OCI-LY1 (cell line): ENCODE measurements around the gene PCIF1.
A peak's percentile ranks its signal among the peaks of the same experiment; 100 is the strongest.

Source experiments
- H2AFZ ChIP-seq: fragments of 200-600 bp; sonication (generic), shearing (Covaris generic); 2 replicates; pipeline ENCODE4 v1.6.0; 2014; ENCODE audit warnings: antibody characterized with exemption, mild to moderate bottlenecking, low read length
- H3F3A ChIP-seq: fragments of 200-600 bp; sonication (generic), shearing (Covaris generic); 2 replicates; pipeline ENCODE4 v1.6.0; 2014; ENCODE audit warnings: mild to moderate bottlenecking, antibody characterized with exemption, low read length, moderate library complexity; ENCODE audit not compliant: insufficient read depth
- H3K27ac ChIP-seq: fragments of 200-600 bp; sonication (generic); 2 replicates; pipeline ENCODE4 v1.5.1; 2014; ENCODE audit warnings: low read length, mixed run types, mild to moderate bottlenecking, low read depth; ENCODE audit not compliant: poor library complexity, severe bottlenecking
- H3K27me3 ChIP-seq: fragments of 200-600 bp; sonication (generic); 2 replicates; pipeline ENCODE4 v1.6.0; 2014; ENCODE audit warnings: antibody characterized with exemption, mild to moderate bottlenecking, low read length, moderate library complexity; ENCODE audit not compliant: insufficient read depth
- H3K36me3 ChIP-seq: fragments of 200-600 bp; sonication (generic); 2 replicates; pipeline ENCODE4 v1.6.1; 2014; ENCODE audit warnings: mild to moderate bottlenecking, antibody characterized with exemption, low read length, moderate library complexity, mixed read lengths; ENCODE audit not compliant: insufficient read depth
- H3K4me1 ChIP-seq: fragments of 200-600 bp; sonication (generic); 2 replicates; pipeline ENCODE4 v1.5.1; 2014; ENCODE audit warnings: mild to moderate bottlenecking, low read length, moderate library complexity; ENCODE audit not compliant: insufficient read depth, severe bottlenecking
- H3K4me2 ChIP-seq: fragments of 200-600 bp; sonication (generic), shearing (Covaris generic); 2 replicates; pipeline ENCODE4 v1.6.1; 2014; ENCODE audit warnings: low read length
- H3K4me3 ChIP-seq: fragments of 200-600 bp; sonication (generic); 2 replicates; pipeline ENCODE4 v1.5.1; 2014; ENCODE audit warnings: low read length, low read depth, mild to moderate bottlenecking, mixed read lengths; ENCODE audit not compliant: poor library complexity, severe bottlenecking
- H3K79me2 ChIP-seq: fragments of 200-600 bp; shearing (Covaris generic); 2 replicates; pipeline ENCODE4 v1.6.1; 2016; ENCODE audit warnings: mixed run types, low read length, mixed read lengths; ENCODE audit not compliant: insufficient read depth
- H3K9ac ChIP-seq: fragments of 200-600 bp; sonication (generic), shearing (Covaris generic); 2 replicates; pipeline ENCODE4 v1.6.1; 2014; ENCODE audit warnings: mild to moderate bottlenecking, low read length, mixed read lengths
- H3K9me2 ChIP-seq: fragments of 200-600 bp; sonication (generic), shearing (Covaris generic); 2 replicates; pipeline ENCODE4 v1.6.1; 2014; ENCODE audit warnings: low read depth, mild to moderate bottlenecking, low read length, mixed read lengths
- H3K9me3 ChIP-seq: fragments of 200-600 bp; shearing (Covaris generic); 2 replicates; pipeline ENCODE4 v1.6.1; 2014; ENCODE audit warnings: low read length, mixed read lengths
- H4K20me1 ChIP-seq: fragments of 200-600 bp; sonication (generic), shearing (Covaris generic); 2 replicates; pipeline ENCODE4 v1.6.0; 2016; ENCODE audit warnings: mild to moderate bottlenecking, low read length; ENCODE audit not compliant: insufficient read depth
- CTCF ChIP-seq: fragments of 200-600 bp; sonication (generic), shearing (Covaris generic); IDR thresholded peaks from 2 replicates; pipeline ENCODE4 v1.5.1; 2017; ENCODE audit warnings: mild to moderate bottlenecking, antibody characterized with exemption, low read length, moderate library complexity, mixed read lengths
- EZH2 ChIP-seq: fragments of 200-600 bp; sonication (generic), shearing (Covaris generic); IDR thresholded peaks from 2 replicates; pipeline ENCODE4 v1.8.0; 2017; ENCODE audit warnings: borderline replicate concordance, mixed run types, mild to moderate bottlenecking, antibody characterized with exemption, low read length, moderate library complexity, mixed read lengths

PCIF1 gene

GRCh38 chr20:45968801-45969711, 34.6 kb downstream of the PCIF1 start:
- peaks cover 16% of the 10 kb centered on the region for H3K79me2 ChIP-seq
- H4K20me1 ChIP-seq: no peaks in the 10 kb centered on the region
- H2AFZ ChIP-seq: no peak overlapping the region
- no peak for TF ChIP-seq EZH2
- TF ChIP-seq CTCF: no peak
- peaks cover 22% of the 10 kb centered on the region for H3K4me1 ChIP-seq
- no peaks in the 10 kb centered on the region for H3K27me3 ChIP-seq
- peak overlapping the region; percentile 81 for H3K4me3 ChIP-seq
- H3F3A ChIP-seq: no peaks in the 10 kb centered on the region
- no peaks in the 10 kb centered on the region for H3K9me2 ChIP-seq
- no peaks in the 10 kb centered on the region for H3K9me3 ChIP-seq
- H3K27ac ChIP-seq: no peak overlapping the region
- peak overlapping the region; percentile 66; the same call in 1 of the 2 replicates for H3K4me2 ChIP-seq
- H3K9ac ChIP-seq: peak overlapping the region; percentile 14; the same call in 1 of the 2 replicates
- H3K36me3 ChIP-seq: peaks cover 47% of the 10 kb centered on the region

GRCh38 chr20:45969712-45970634, 35.5 kb downstream of the PCIF1 start:
- H3K9ac ChIP-seq: peak overlapping the region; percentile 96
- TF ChIP-seq CTCF: peak; percentile 70
- TF ChIP-seq EZH2: no peak
- H3K9me2 ChIP-seq: no peaks in the 10 kb centered on the region
- peak overlapping the region; percentile 66 for H3K4me2 ChIP-seq
- peaks cover 39% of the 10 kb centered on the region for H3K36me3 ChIP-seq
- H3K4me1 ChIP-seq: peaks cover 22% of the 10 kb centered on the region
- no peaks in the 10 kb centered on the region for H3K27me3 ChIP-seq
- peaks cover 16% of the 10 kb centered on the region for H3K79me2 ChIP-seq
- no peaks in the 10 kb centered on the region for H3F3A ChIP-seq
- no peaks in the 10 kb centered on the region for H4K20me1 ChIP-seq
- no peaks in the 10 kb centered on the region for H3K9me3 ChIP-seq
- H2AFZ ChIP-seq: no peak overlapping the region
- H3K27ac ChIP-seq: no peak overlapping the region
- peak overlapping the region; percentile 81 for H3K4me3 ChIP-seq

- Histone ChIP-seq H3K9ac (peak overlapping the region; percentile 96), H3F3A (no peaks in the 10 kb centered on the region), H3K4me2 (peak overlapping the region; percentile 66), H3K4me3 (peak overlapping the region; percentile 81), H4K20me1 (no peaks in the 10 kb centered on the region), H3K9me3 (no peaks in the 10 kb centered on the region), H3K27ac (peak overlapping the region; percentile 98), H3K4me1 (peaks cover 22% of the 10 kb centered on the region), H2AFZ (no peak overlapping the region), H3K36me3 (peaks cover 31% of the 10 kb centered on the region), H3K9me2 (no peaks in the 10 kb centered on the region), H3K79me2 (peaks cover 16% of the 10 kb centered on the region), H3K27me3 (no peaks in the 10 kb centered on the region)
- TF ChIP-seq EZH2: no peak
- no peak for TF ChIP-seq CTCF
Measured at GRCh38 chr20:45970646-45971424, 36.4 kb downstream of the PCIF1 start.
